HFFc6 (cell line): ENCODE results near the gene RHBDD1. TPM values are rescaled to one million over a fixed set of nuclear protein-coding genes. Genes with fewer than 3 reads are reported as not detected.

Experiments
- DNase-seq: peaks from one replicate; pipeline ENCODE4 v3.0.0-alpha.2; 2018
- H3K27ac Mint-ChIP-seq: 2 replicates; pipeline ENCODE4 v1.8.0; 2020; ENCODE audit warnings: mild to moderate bottlenecking, mixed read lengths
- H3K27me3 Mint-ChIP-seq: 2 replicates; pipeline ENCODE4 v1.8.0; 2021; ENCODE audit warnings: mild to moderate bottlenecking, moderate library complexity, mixed read lengths; ENCODE audit not compliant: insufficient read depth
- H3K36me3 Mint-ChIP-seq: 2 replicates; pipeline ENCODE4 v1.8.0; 2021; ENCODE audit warnings: low read depth, mixed read lengths
- H3K4me1 Mint-ChIP-seq: 2 replicates; pipeline ENCODE4 v1.8.0; 2020; ENCODE audit warnings: low read depth, mixed read lengths
- H3K4me3 Mint-ChIP-seq: 2 replicates; pipeline ENCODE4 v1.8.0; 2020; ENCODE audit warnings: mild to moderate bottlenecking, moderate library complexity, mixed read lengths
- H3K9me3 Mint-ChIP-seq: 2 replicates; pipeline ENCODE4 v1.8.0; 2020; ENCODE audit warnings: mild to moderate bottlenecking, mixed read lengths
- CTCF ChIP-seq: fragments of 200-600 bp; sonication (generic); IDR thresholded peaks from 2 replicates; pipeline ENCODE4 v1.5.0; 2021; ENCODE audit warnings: antibody characterized with exemption, mild to moderate bottlenecking
- total RNA-seq, 6 experiments: library from RNA; stranded (reverse); fragmentation: NEBNext Ultra II Directional; extraction: Animal tissue kit (Norgen Biotek cat#: 25700); gene quantifications; 2 replicates in 1 of 6; 3 replicates in 5 of 6; pipeline ENCODE4 v1.2.3, GENCODE V29; 2021

Gene RHBDD1
- total RNA-seq, 6 experiments from 2014 or later, result 34.3 to 50.7 (median 42.3) TPM

- H3K27ac Mint-ChIP-seq, result no peak overlapping the region
Observed at GRCh38 chr2:226983895-226984749, 148.3 kb downstream of the RHBDD1 start.

DNA sequence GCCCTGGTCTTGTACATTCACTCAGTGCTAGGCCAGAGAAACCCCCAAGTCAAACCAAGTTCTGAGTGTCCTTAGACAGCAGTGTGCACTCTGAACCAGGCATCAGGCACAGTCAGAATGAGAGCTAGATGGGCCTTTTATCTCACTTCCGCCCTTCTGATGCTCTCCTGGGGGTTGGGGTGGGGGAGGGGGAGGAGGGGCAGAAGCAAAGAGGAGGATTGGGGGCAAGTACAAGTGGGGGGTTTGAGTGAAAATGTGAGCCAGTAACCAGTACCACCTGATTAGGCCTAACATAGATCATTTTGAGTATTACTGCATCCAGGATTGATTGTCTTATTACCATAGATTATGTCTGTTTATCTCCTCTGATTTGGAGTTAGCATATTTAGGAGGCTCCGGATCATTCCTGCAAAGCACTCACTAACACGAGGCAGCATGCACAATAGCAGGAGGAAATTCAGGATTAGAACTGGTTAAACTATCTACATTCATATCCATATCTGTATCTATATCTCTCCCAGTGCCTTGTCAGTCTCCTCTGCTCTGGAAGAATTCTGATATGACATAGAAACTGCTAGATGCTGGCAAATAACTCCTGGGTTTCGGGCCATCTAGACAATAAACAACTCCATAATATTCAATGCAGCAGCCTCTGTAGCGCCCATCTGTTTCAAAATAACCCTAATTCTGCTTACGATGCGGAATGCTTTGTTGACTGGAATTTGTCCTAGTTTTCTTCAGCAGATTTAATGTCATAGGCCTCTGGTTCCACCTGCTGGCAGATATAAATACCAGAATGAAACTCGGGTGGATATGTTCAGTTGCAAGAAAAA, 149.1 kb downstream of the RHBDD1 start:
- Mint-ChIP-seq H3K4me3 (peak overlapping the region; percentile 61; the same call in 1 of the 2 replicates), H3K27me3 (no peaks in the 10 kb centered on the region; the same call in 1 of the 2 replicates), H3K36me3 (peaks cover under 1% of the 10 kb centered on the region), H3K9me3 (no peaks in the 10 kb centered on the region), H3K4me1 (peaks cover 28% of the 10 kb centered on the region), H3K27ac (peak overlapping the region; percentile 40; the same call in 1 of the 2 replicates)
- TF ChIP-seq CTCF, result peak; percentile 92
- peak; percentile 79 for DNase-seq

More at GRCh38 chr2:226983895-226984749, 148.3 kb downstream of the RHBDD1 start:
- no peak for DNase-seq
- Mint-ChIP-seq H3K4me3 (no peak overlapping the region), H3K27me3 (no peaks in the 10 kb centered on the region; the same call in 1 of the 2 replicates), H3K36me3 (peaks cover 9% of the 10 kb centered on the region), H3K9me3 (no peaks in the 10 kb centered on the region), H3K4me1 (peaks cover 28% of the 10 kb centered on the region)
- TF ChIP-seq CTCF, result no peak

GRCh38 chr2:226985583-226985946, 149.7 kb downstream of the RHBDD1 start:
- DNase-seq, result no peak
- Mint-ChIP-seq H3K4me1 (peaks cover 28% of the 10 kb centered on the region), H3K27me3 (no peaks in the 10 kb centered on the region; the same call in 1 of the 2 replicates), H3K4me3 (peak overlapping the region; percentile 61; the same call in 1 of the 2 replicates), H3K9me3 (no peaks in the 10 kb centered on the region), H3K36me3 (no peaks in the 10 kb centered on the region; the same call in 1 of the 2 replicates), H3K27ac (no peak overlapping the region)
- peak; percentile 55 for TF ChIP-seq CTCF

- Mint-ChIP-seq H3K4me3 (no peak overlapping the region), H3K27ac (no peak overlapping the region)
Observed at GRCh38 chr2:226991663-226992062, 155.8 kb downstream of the RHBDD1 start.

More at GRCh38 chr2:226991663-226992062, 155.8 kb downstream of the RHBDD1 start:
- Mint-ChIP-seq H3K27me3 (no peaks in the 10 kb centered on the region), H3K9me3 (no peaks in the 10 kb centered on the region), H3K36me3 (peaks cover 35% of the 10 kb centered on the region), H3K4me1 (peaks cover 21% of the 10 kb centered on the region)
- no peak for TF ChIP-seq CTCF
- no peak for DNase-seq
